ENCODE measurements around the gene CHRD.

CHRD gene

DNA sequence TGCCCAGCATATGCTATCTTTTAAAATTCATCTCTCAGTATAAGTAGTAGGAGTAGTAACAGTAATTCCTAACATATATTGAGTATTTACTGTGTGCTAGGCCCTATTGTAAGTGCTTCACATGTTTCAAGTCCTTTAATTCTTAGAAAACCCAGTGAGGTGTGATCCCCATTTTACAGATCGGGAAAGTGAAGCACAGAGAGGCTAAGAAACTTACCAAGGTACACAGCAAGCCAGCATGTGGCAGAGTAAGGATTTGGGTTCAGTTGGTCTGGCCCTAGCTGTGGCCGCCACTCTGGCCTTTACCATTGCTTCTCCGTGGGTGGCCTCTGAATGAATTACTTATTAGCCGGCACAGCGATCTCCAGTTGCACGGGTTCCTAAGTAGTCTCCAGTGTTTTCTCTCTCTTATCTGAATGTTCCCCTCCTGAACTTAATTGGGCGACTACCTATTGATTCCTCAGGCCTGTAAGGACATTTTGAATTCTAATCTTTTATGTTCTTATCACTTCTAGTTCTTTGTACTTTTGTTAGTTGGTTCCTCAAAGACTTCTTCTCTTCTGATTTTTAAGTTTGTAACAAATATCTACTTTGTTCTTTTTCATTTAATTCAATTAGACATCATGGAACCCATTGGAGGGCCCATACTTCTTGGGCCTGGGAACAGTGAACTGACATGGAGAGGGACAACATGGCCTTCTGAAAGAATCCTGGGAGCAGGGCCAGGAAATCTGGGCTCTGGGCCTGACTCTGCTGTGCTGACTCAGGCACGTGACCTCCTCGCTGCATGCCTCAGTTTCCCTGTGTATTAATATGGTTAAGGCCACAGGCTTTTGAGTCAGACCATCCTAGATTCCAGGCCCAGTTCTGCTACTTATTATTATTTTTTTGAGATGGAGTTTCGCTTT is 30.0 kb upstream of the CHRD start:
- TF ChIP-seq CTCF (IDR thresholded peaks at IDR 0.05) (no peak), ZFX (IDR thresholded peaks at IDR 0.05; ENCODE audit: borderline replicate concordance) (no peak)
- H3K27ac ChIP-seq, result no peak overlapping the region

DNA sequence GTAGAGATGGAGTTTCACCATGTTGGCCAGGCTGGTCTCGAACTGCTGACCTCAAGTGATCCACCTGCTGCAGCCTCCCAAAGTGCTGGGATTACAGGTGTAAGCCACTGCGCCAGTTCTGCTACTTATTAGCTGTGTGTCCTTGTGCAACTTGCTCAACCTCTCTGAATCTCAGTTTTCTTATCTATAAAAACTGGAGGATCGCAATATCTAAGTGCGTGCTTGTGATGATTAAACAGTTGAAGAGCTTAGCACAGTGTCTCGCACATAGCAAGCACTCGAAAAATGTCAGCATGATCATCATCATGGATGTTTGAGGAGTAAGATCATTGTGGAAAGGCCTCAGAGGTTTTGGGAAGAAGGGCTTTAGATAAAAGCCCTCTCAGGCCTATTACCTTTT is 29.2 kb upstream of the CHRD start:
- H3K27ac ChIP-seq, result no peak overlapping the region
- no peak for TF ChIP-seq CTCF (IDR thresholded peaks at IDR 0.05)
- TF ChIP-seq ZFX (IDR thresholded peaks at IDR 0.05; ENCODE audit: borderline replicate concordance), result no peak

- TF ChIP-seq ZFX (IDR thresholded peaks at IDR 0.05; ENCODE audit: borderline replicate concordance) (no peak), CTCF (IDR thresholded peaks at IDR 0.05) (no peak)
- peak overlapping the region; percentile 53 for H3K27ac ChIP-seq
These were observed 28.2 kb upstream of the CHRD start for GRCh38 chr3:184351511-184352148.

DNA sequence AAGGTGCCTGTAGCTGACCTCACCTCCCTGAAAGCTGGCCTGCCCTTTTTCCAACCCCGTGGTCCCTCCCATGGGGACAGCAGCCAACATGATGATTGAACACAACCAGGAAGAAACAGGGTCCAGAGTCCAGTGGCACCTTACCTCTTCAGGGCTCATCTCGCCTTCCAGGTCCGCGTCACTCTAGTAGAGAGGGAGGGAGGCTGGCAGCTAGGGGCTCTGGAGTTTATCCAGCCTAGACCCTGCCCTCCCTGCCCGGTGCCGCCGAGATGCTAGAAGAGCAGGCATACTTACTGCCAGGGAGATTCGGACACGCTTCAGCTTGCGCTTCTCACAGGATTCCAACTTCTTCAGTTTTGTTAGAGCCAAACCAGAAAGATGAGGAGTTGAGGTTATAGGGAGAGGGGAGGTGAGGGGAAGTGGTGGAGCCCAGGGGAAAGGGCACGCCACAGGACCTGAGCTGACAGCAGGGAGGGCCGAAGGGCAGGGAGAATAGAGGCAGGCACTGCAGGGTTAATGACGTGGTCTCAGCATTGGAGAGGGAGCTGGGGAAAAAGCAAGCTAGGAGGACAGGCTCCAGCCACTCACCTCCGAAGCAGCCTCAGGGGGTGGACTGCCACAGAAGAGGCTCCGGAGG is 27.6 kb upstream of the CHRD start:
- peak overlapping the region; percentile 53 for H3K27ac ChIP-seq
- TF ChIP-seq ZFX (IDR thresholded peaks at IDR 0.05; ENCODE audit: borderline replicate concordance), result no peak
- no peak for TF ChIP-seq CTCF (IDR thresholded peaks at IDR 0.05)

DNA sequence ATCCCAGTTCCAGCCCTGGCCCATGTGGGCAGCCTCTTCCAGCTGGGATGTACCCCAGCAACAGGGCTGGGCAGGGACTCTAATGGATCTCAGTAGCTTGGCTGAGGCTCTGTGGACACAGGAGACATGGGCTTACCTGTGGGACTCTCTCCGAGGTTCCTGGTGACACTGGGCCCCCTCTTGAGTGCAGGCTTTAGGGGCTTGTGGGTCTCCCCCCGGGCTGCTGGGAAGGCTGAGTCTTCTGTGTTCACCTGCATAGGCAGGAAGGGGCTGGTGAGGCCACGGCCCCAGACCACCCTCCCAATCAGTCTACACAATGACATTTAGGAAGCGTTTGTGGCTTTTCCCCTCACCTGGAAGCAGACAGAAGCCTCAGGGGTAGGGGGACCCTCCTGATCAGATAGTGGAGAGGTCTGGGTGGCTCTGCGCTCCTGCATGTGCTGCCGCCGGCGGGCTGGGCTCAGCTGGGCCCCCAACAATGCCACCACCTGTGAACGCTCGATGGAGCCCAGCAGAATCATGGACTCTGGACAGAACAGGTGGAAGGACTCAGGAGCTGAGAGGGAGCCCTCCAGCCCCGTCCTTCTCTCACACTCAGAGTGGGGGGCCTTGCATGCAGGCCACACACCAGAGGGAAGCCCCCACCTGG is 26.8 kb upstream of the CHRD start:
- peak overlapping the region; percentile 53; the same call in 1 of the 2 replicates for H3K27ac ChIP-seq
- TF ChIP-seq ZFX (IDR thresholded peaks at IDR 0.05; ENCODE audit: borderline replicate concordance), result no peak
- TF ChIP-seq CTCF (IDR thresholded peaks at IDR 0.05), result no peak

- no peak overlapping the region for H3K27ac ChIP-seq
These were observed 26.3 kb upstream of the CHRD start for GRCh38 chr3:184353546-184353941.

More at GRCh38 chr3:184353546-184353941, 26.3 kb upstream of the CHRD start:
- TF ChIP-seq CTCF (IDR thresholded peaks at IDR 0.05), result no peak
- TF ChIP-seq ZFX (IDR thresholded peaks at IDR 0.05; ENCODE audit: borderline replicate concordance), result no peak
